Fibroblast of lung (primary cell): Measurements from ENCODE around the gene RTN1.

ENCODE experiments used
- EZH2 ChIP-seq: IDR thresholded peaks from 2 replicates; pipeline ENCODE4 v1.5.1; 2012; ENCODE audit warnings: low read length, control low read depth, mild to moderate bottlenecking; ENCODE audit errors: missing control alignments
- TF ChIP-seq, protein P1 (sequence below), 2 donors: IDR thresholded peaks in 1 of 2; conservative IDR thresholded peaks in 1 of 2; 1 replicate in 1 of 2; 2 replicates in 1 of 2; pipeline ENCODE4 v1.5.1; 2011 to 2012; ENCODE audit warnings: low read length in 2 of 2, control low read depth in 1 of 2, inconsistent platforms in 1 of 2, low read depth in 1 of 2, mild to moderate bottlenecking in 1 of 2

GRCh38 chr14:59828276-59828675, 42.3 kb downstream of the RTN1 start:
- TF ChIP-seq, protein P1, sequence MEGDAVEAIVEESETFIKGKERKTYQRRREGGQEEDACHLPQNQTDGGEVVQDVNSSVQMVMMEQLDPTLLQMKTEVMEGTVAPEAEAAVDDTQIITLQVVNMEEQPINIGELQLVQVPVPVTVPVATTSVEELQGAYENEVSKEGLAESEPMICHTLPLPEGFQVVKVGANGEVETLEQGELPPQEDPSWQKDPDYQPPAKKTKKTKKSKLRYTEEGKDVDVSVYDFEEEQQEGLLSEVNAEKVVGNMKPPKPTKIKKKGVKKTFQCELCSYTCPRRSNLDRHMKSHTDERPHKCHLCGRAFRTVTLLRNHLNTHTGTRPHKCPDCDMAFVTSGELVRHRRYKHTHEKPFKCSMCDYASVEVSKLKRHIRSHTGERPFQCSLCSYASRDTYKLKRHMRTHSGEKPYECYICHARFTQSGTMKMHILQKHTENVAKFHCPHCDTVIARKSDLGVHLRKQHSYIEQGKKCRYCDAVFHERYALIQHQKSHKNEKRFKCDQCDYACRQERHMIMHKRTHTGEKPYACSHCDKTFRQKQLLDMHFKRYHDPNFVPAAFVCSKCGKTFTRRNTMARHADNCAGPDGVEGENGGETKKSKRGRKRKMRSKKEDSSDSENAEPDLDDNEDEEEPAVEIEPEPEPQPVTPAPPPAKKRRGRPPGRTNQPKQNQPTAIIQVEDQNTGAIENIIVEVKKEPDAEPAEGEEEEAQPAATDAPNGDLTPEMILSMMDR (conservative IDR thresholded peaks at IDR 0.05 in 1 of 2, IDR thresholded peaks at IDR 0.05 in 1 of 2; ENCODE audit: low read depth in 1 of 2, low read length in 2 of 2): no peak
- TF ChIP-seq EZH2: no peak
